GM12878 (cell line): ENCODE data around the gene DENND1C. TPM values are rescaled to one million over a fixed set of nuclear protein-coding genes. Genes with fewer than 3 reads are reported as not detected.

Experiments used
- ATAC-seq: fragments of 200-7000 bp; cut with Tn5 transposase; 3 replicates; pipeline ENCODE4 v1.9.1; 2020; ENCODE audit warnings: mild to moderate bottlenecking, moderate library complexity
- BruUV-seq: library from RNA; stranded (reverse); fragments of 400-500 nt; replicated peaks from 2 replicates; lab custom pipeline; 2021; lab: Mats Ljungman, UMichigan
- CTCF ChIA-PET: fragments of 300-600 bp; sonication (Branson Sonifier 250); formaldehyde crosslinking; extraction: SDS; loops from one replicate; lab custom pipeline; 2021; ENCODE audit warnings: inconsistent platforms; lab: Yijun Ruan, JAX
- POLR2A ChIA-PET: fragments of 350-600 bp; formaldehyde crosslinking; extraction: SDS; loops from one replicate; lab custom pipeline; 2021; ENCODE audit warnings: inconsistent platforms; lab: Charles Lee
- RAD21 ChIA-PET: fragments of 300-600 bp; sonication (Branson Sonifier 250); formaldehyde crosslinking; loops from one replicate; lab custom pipeline; 2023; ENCODE audit warnings: antibody characterized with exemption; ENCODE audit not compliant: unreplicated experiment; lab: Charles Lee
- SMC1A ChIA-PET: fragments of 300-600 bp; sonication (Branson Sonifier 250); formaldehyde crosslinking; loops from one replicate; lab custom pipeline; 2023; ENCODE audit not compliant: unreplicated experiment, uncharacterized antibody; lab: Charles Lee
- DNase-seq: peaks from one replicate; pipeline ENCODE4 v3.0.0-alpha.2; 2011; ENCODE audit warnings: low read depth, low spot score
- FAIRE-seq: peaks from 3 replicates; lab custom pipeline; 2011; peaks lifted over from hg19 to GRCh38; lab: Jason Lieb, UNC
- H2AFZ ChIP-seq: 2 replicates; pipeline ENCODE4 v1.6.0; 2011; ENCODE audit warnings: low read depth, low read length, control low read depth; ENCODE audit not compliant: control insufficient read depth
- H3K27ac ChIP-seq: 2 replicates; pipeline ENCODE4 v1.5.1; 2011; ENCODE audit warnings: control low read depth; ENCODE audit not compliant: control insufficient read depth, insufficient read depth
- H3K27me3 ChIP-seq, 2 experiments: replicated peaks in 1 of 2; 2 replicates each; pipeline versions ENCODE4 v1.6.0 to v1.6.1; 2011; ENCODE audit warnings: low read length in 1 of 2; ENCODE audit not compliant: control insufficient read depth in 2 of 2, insufficient read depth in 2 of 2
- H3K36me3 ChIP-seq, 2 experiments: 2 replicates each; pipeline ENCODE4 v1.5.1; 2011; ENCODE audit warnings: low read length in 1 of 2; ENCODE audit not compliant: control insufficient read depth in 2 of 2, insufficient read depth in 2 of 2
- H3K4me1 ChIP-seq: 2 replicates; pipeline ENCODE4 v1.6.1; 2011; ENCODE audit warnings: mild to moderate bottlenecking, low read length, moderate library complexity, mixed read lengths; ENCODE audit not compliant: control insufficient read depth, insufficient read depth
- H3K4me2 ChIP-seq: 2 replicates; pipeline ENCODE4 v1.6.0; 2011; ENCODE audit warnings: control low read depth; ENCODE audit not compliant: control insufficient read depth, insufficient read depth
- H3K4me3 ChIP-seq: fragments of 200-600 bp; sonication (generic); 2 replicates; pipeline ENCODE4 v1.5.1; 2016
- H3K79me2 ChIP-seq: 2 replicates; pipeline ENCODE4 v1.6.0; 2011; ENCODE audit warnings: low read length; ENCODE audit not compliant: control insufficient read depth, insufficient read depth
- H3K9ac ChIP-seq: 2 replicates; pipeline ENCODE4 v1.8.0; 2011; ENCODE audit warnings: low read length, control low read depth, mixed read lengths; ENCODE audit not compliant: control insufficient read depth, insufficient read depth
- H3K9me3 ChIP-seq: replicated peaks from 3 replicates; pipeline ENCODE4 v1.5.1; 2011; ENCODE audit warnings: mild to moderate bottlenecking, low read length; ENCODE audit not compliant: control insufficient read depth, insufficient read depth
- H4K20me1 ChIP-seq: 2 replicates; pipeline ENCODE4 v1.6.0; 2011; ENCODE audit not compliant: control insufficient read depth, insufficient read depth
- IRF3 ChIP-seq: fragments of 450-650 bp; IDR thresholded peaks from 2 replicates; pipeline ENCODE4 v1.6.1; 2014; ENCODE audit warnings: mild to moderate bottlenecking
- NFYA ChIP-seq: IDR thresholded peaks from 2 replicates; pipeline ENCODE4 v1.6.1; 2011; ENCODE audit warnings: low read depth, mild to moderate bottlenecking, low read length, improper control_type of control experiment, borderline replicate concordance
- SKIL ChIP-seq: fragments of 450-650 bp; IDR thresholded peaks from 2 replicates; pipeline ENCODE4 v1.6.1; 2017; ENCODE audit warnings: mild to moderate bottlenecking, low read depth, inconsistent platforms; ENCODE audit not compliant: poor library complexity, severe bottlenecking
- WGBS: methylation state at CpG from one replicate; pipeline ENCODE4 v1.1.6; 2016; ENCODE audit warnings: low lambda C conversion rate; ENCODE audit not compliant: insufficient replicate concordance, insufficient coverage; ENCODE audit errors: missing lambda C conversion rate; 5-methylcytosine and 5-hydroxymethylcytosine counted together
- in situ Hi-C: fragments of 300-500 bp; cut with MboI; formaldehyde crosslinking; loops from 9 replicates; pipeline ENCODE4 v1.14.3; 2018; ENCODE audit warnings: mixed read lengths
- intact Hi-C: fragments of 100-400 bp; cut with micrococcal nuclease; formaldehyde crosslinking; loops from one replicate; pipeline ENCODE4 v1.14.2; 2022; ENCODE audit not compliant: unreplicated experiment
- polyA plus RNA-seq, 11 experiments: library from polyadenylated mRNA; depleted of rRNA in 4 of 11; unstranded in 6 of 11; stranded (reverse) in 5 of 11; fragments of >200 nt; fragmentation: Nextera tagmentation in 4 of 11; fragmentation: Illumina TruSeq in 1 of 11; extraction: Ambion mirVana in 4 of 11; extraction: Trizol in 1 of 11; gene quantifications; 1 replicate in 1 of 11; 2 replicates in 10 of 11; pipeline versions ENCODE4 v1.2.1 to v1.2.3, GENCODE V29; 2011 to 2016; ENCODE audit warnings: inconsistent platforms in 2 of 11, missing spikeins in 2 of 11, low read depth in 1 of 11
- total RNA-seq, 4 experiments: library from RNA; depleted of rRNA in 3 of 4; stranded (reverse); fragments of >200 nt in 3 of 4; fragmentation: Illumina TruSeq in 1 of 4; extraction: Trizol in 1 of 4; gene quantifications; 2 replicates each; pipeline versions ENCODE4 v1.2.1 to v1.2.3, GENCODE V29; 2013 to 2021

DENND1C gene
- total and polyA plus RNA-seq, 10 of the 15 experiments (the other 5 are each of a cell fraction or from before 2014, with no cell fraction given) = 2.4 to 54.3 (median 32.7) TPM

DNA sequence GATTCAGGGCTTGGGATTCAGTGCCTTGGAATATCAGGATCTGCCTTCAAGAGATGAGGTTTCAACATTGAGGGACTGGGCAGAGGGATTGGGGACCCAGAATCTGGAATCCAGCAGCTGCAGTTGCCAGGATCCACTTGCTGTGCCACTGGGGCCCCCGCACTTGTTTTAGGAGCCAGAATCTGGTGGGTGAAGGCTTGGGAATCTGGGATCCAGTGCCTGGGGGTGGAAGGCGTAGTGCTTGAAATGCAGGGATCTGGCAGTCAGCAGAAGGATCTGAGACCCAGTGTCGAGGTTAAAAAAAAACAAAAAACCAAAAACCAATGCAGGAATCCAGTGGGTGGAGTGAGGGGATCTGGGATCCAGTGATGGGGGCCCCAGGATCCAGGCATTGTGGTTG lies 40.7 kb downstream of the DENND1C start (continued):
- no peak for TF ChIP-seq IRF3

DNA sequence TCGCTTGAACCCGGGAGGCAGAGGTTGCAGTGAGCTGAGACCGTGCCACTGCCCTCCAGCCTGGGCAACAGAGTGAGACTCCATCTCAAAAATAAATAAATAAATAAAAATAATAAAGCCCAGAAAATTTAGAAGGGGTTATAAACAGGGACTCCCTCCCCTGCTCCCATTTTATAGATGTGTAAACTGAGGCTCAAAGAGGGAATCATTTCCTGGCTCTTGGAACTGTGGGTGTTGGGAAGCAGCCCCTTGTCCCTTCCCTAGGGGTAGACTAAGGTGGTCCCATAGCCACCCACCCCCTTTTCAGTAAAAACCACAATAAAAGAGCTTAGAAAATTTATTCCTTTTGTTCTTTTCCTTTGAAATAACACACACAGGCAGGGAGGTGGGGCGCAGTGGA lies 41.8 kb downstream of the DENND1C start:
- no TSS peak for BruUV-seq
- TF ChIP-seq NFYA = no peak
- no peak for TF ChIP-seq SKIL
- in situ Hi-C loops (no loop called here), intact Hi-C loops (no loop called here)
- Histone ChIP-seq H3K4me3 (no peak overlapping the region), H3K4me1 (no peaks in the 10 kb centered on the region), H4K20me1 (no peaks in the 10 kb centered on the region), H3K27me3 (no peaks in the 10 kb centered on the region), H3K9ac (no peak overlapping the region), H3K36me3 (no peaks in the 10 kb centered on the region), H3K27ac (no peak overlapping the region), H3K9me3 (no peaks in the 10 kb centered on the region), H3K79me2 (no peaks in the 10 kb centered on the region), H2AFZ (no peak overlapping the region), H3K4me2 (no peak overlapping the region)
- ChIA-PET CTCF (no interaction called here), SMC1A (no interaction called here), RAD21 (no interaction called here), POLR2A (no interaction called here)
- no peak for DNase-seq
- no peak for FAIRE-seq
- no peak for ATAC-seq
- WGBS = 83% methylated on average over 3 of the region's 4 CpGs
